Chondrocyte (in vitro differentiated cells): Measurements from ENCODE around the gene PDGFRB. TPM values are rescaled to one million over a fixed set of nuclear protein-coding genes. Genes with fewer than 3 reads are reported as not detected.

Experiments used
- DNase-seq: peaks from one replicate; pipeline ENCODE4 v3.0.0; 2021; ENCODE audit warnings: mixed read lengths, low spot score
- H3K27ac Mint-ChIP-seq: one replicate; pipeline ENCODE4 v1.8.0; 2021; ENCODE audit warnings: mild to moderate bottlenecking, moderate library complexity, mixed read lengths; ENCODE audit not compliant: unreplicated experiment
- H3K27me3 Mint-ChIP-seq: 2 replicates; pipeline ENCODE4 v1.8.0; 2021; ENCODE audit warnings: low read depth, mixed read lengths
- H3K36me3 Mint-ChIP-seq: 2 replicates; pipeline ENCODE4 v1.8.0; 2021; ENCODE audit warnings: low read depth, mixed read lengths
- H3K4me1 Mint-ChIP-seq: 2 replicates; pipeline ENCODE4 v1.8.0; 2021; ENCODE audit warnings: low read depth, mild to moderate bottlenecking, mixed read lengths
- H3K4me3 Mint-ChIP-seq: one replicate; pipeline ENCODE4 v1.8.0; 2021; ENCODE audit warnings: mild to moderate bottlenecking, moderate library complexity, mixed read lengths; ENCODE audit not compliant: unreplicated experiment
- H3K9me3 Mint-ChIP-seq: 2 replicates; pipeline ENCODE4 v1.8.0; 2021; ENCODE audit warnings: low read depth, mixed read lengths
- total RNA-seq: library from RNA; stranded (reverse); gene quantifications from 3 replicates; pipeline ENCODE4 v1.2.1, GENCODE V29; 2021
- TF ChIP-seq, protein P1 (sequence below): fragments of 200-600 bp; sonication (generic); IDR thresholded peaks from 2 replicates; pipeline ENCODE4 v1.5.0; 2021; ENCODE audit warnings: antibody characterized with exemption, mild to moderate bottlenecking, moderate library complexity

The PDGFRB gene
- total RNA-seq, 1 donor from 2014 or later, result 499 TPM

DNA sequence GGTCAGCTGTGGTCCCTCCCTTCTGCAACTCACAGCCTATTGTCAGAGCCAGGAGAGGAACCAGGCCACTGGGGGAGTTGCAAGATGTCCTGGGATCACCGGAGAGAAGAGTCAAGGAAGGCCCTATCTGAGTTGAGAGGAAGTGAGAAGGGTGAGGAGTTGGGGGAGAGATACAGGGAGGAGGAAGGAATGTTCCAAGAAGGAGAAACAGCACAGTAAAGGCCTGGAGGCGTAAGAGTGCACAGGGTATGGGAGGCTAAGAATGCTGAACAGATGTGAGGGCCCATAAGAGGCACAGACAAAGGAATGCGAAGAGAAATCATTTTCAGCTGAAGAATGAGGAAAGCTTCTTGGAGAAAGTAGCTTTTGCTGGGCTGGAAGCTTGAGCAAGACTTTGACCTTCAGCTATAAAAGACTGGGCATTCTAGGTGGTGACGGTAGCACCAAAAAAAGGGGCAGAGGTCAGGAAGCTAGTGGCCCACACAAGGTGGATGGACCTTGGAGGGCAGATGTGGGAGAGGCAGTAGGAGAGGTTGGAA, 47.7 kb downstream of the PDGFRB start:
- Mint-ChIP-seq H3K4me3 (no peak overlapping the region), H3K9me3 (no peaks in the 10 kb centered on the region), H3K4me1 (peaks cover 60% of the 10 kb centered on the region), H3K27me3 (no peaks in the 10 kb centered on the region), H3K27ac (peak overlapping the region; percentile 81), H3K36me3 (no peaks in the 10 kb centered on the region)
- TF ChIP-seq, protein P1, sequence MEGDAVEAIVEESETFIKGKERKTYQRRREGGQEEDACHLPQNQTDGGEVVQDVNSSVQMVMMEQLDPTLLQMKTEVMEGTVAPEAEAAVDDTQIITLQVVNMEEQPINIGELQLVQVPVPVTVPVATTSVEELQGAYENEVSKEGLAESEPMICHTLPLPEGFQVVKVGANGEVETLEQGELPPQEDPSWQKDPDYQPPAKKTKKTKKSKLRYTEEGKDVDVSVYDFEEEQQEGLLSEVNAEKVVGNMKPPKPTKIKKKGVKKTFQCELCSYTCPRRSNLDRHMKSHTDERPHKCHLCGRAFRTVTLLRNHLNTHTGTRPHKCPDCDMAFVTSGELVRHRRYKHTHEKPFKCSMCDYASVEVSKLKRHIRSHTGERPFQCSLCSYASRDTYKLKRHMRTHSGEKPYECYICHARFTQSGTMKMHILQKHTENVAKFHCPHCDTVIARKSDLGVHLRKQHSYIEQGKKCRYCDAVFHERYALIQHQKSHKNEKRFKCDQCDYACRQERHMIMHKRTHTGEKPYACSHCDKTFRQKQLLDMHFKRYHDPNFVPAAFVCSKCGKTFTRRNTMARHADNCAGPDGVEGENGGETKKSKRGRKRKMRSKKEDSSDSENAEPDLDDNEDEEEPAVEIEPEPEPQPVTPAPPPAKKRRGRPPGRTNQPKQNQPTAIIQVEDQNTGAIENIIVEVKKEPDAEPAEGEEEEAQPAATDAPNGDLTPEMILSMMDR, result no peak
- no peak for DNase-seq

DNA sequence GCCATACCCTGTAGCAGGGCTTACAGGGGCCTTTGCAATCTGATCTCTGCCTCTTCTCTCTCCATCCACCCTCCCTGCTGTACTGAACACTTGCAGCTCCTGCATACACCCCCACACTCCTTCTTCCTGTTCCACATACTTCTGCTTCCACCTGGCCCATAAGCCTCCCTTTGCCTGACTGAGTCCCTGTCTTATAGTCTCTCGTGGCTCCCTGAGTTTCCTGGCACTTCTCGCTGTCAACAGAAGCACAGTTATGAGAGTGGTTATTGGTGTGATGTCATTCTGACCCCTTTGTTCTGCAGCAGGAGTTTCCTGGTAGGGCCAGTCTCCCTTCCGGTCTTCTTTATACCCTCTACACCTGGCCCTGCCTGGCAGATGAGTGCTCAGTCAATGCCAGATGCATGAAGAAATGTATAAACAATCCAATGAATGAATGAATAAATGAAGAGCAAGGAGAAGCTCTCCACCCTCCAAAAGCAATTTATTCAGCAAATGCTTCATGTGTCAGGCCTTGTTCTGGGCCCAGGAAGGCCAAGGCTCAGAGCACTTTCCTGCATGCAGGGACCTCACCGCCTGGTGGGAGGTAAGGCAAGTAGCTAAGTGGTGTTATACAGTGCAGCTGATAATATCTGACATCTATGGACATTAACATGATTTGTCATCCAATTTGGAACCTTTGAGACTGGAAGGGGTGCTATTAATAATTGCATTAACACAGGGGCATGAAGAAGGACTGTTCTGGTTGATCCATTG, 48.8 kb downstream of the PDGFRB start:
- Mint-ChIP-seq H3K27ac (no peak overlapping the region), H3K9me3 (no peaks in the 10 kb centered on the region), H3K4me3 (no peak overlapping the region), H3K36me3 (no peaks in the 10 kb centered on the region), H3K27me3 (no peaks in the 10 kb centered on the region), H3K4me1 (peaks cover 49% of the 10 kb centered on the region)
- no peak for DNase-seq
- TF ChIP-seq, protein P1, result no peak

DNA sequence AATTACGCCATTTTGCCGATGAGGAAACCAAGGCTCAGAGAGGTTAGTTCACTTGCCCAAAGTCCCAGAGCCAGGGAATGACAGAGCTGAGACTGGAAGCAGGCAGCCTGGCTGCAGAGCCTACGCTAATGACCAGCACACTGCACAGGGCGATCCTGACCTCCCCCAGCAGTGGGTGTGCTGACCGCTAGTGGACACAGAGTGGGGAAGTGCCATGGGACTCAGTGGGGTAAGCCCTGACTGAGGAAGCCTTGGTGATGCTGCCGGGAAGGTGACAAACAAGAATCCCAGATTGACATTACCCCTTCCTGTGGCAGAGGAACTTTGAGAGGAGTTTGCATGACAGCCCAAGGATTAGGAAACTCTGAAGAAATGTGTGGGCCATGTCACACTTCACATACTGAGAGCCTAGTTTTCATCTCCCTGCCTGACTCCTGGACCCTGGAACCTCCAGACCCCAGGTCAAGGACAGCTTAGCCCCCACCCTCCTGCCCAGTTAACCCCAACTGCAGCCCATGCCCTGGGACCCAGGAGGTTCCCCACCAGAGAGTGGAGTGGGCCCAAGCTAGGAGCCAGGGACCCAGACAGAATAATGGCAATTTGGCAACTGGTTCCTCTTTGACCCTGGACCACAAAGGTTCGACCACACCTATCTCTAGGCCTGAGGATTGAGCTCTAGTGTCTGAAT, 49.6 kb downstream of the PDGFRB start:
- Mint-ChIP-seq H3K4me1 (peaks cover 41% of the 10 kb centered on the region), H3K4me3 (no peak overlapping the region), H3K27ac (no peak overlapping the region), H3K9me3 (no peaks in the 10 kb centered on the region), H3K27me3 (no peaks in the 10 kb centered on the region), H3K36me3 (no peaks in the 10 kb centered on the region)
- DNase-seq, result no peak
- TF ChIP-seq, protein P1, result no peak

DNA sequence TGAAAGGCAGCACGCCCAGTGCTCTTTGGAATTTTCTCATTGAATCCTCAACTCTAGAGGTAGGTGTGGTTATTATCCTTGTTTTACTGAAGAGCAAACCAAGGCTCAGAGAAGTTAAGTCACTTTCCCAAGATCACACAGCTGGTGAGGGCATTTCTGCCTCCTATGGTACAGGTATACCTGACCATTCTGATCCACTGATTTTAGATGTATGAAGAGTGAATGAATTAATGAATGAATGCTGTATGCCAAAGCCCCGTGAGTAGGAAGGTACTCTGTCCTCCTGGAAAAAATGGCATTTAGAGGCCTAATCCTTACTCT, 51.1 kb downstream of the PDGFRB start:
- Mint-ChIP-seq H3K27me3 (no peaks in the 10 kb centered on the region), H3K36me3 (no peaks in the 10 kb centered on the region), H3K4me3 (no peak overlapping the region), H3K9me3 (no peaks in the 10 kb centered on the region), H3K4me1 (peaks cover 28% of the 10 kb centered on the region), H3K27ac (no peak overlapping the region)
- no peak for DNase-seq
- TF ChIP-seq, protein P1, result no peak

DNA sequence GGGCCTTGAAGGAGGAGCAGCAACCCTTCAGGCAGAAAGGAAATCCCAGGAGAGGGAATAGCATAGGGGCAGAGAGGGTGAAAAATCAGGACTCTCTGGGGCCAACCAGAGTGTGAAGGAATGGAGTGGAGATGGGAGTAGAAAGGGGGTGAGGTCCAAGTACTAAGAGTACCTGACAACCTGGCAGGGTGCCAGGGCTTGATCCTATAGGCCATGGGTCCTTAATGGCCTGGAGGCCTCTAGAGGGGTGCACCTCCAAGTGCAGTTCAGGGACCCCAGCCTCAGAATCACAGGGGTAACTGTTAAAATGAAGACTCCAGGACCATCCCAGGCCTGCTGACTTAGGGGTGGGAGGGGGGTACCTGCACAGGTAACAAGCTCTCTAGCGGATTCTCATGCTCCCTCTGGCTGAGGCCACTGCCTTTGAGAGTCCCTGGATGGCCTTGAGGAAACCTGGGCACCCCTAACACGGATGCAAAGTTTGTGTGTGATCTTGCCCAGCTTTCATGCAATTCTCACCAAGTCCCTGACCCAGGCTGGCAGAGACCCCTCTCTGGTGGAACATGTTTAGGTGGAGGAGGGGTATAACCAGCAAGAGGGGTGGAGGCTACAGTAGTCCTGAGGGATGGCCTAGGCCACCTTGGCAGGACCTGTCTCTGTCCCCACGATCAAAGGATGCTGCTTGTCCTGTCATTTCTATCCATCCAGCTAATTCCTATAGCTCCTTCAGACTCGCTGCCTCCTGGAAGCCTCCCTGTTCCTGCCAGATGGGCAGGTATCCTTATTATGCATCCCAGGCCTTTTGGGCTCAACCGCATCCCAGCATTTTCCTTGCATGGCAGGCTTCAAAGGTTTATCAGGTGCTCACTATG, 51.7 kb downstream of the PDGFRB start:
- H3K9me3 Mint-ChIP-seq, result no peaks in the 10 kb centered on the region
- H3K27me3 Mint-ChIP-seq, result no peaks in the 10 kb centered on the region
- H3K4me3 Mint-ChIP-seq, result no peak overlapping the region
- H3K27ac Mint-ChIP-seq, result no peak overlapping the region
- H3K4me1 Mint-ChIP-seq, result peaks cover 22% of the 10 kb centered on the region
- no peaks in the 10 kb centered on the region for H3K36me3 Mint-ChIP-seq
- TF ChIP-seq, protein P1, result no peak
- no peak for DNase-seq
